Cardiac fibroblast (primary cell): ENCODE measurements around the gene ISG20.

Experiments
- DNase-seq, 2 donors: peaks; one replicate each; pipeline versions ENCODE4 v3.0.0 to v3.0.0-alpha.2; 2010; ENCODE audit warnings: low read depth in 2 of 2
- H3K4me3 ChIP-seq, 2 donors: replicated peaks in 1 of 2; 1 replicate in 1 of 2; 2 replicates in 1 of 2; pipeline ENCODE4 v1.5.1; 2011; ENCODE audit warnings: low read depth in 2 of 2, low read length in 2 of 2, mild to moderate bottlenecking in 2 of 2, moderate library complexity in 1 of 2
- TF ChIP-seq, protein P1 (sequence below): IDR thresholded peaks from one replicate; pipeline ENCODE4 v1.5.1; 2011; ENCODE audit warnings: low read depth, mild to moderate bottlenecking, low read length, inconsistent platforms

ISG20 gene

DNA sequence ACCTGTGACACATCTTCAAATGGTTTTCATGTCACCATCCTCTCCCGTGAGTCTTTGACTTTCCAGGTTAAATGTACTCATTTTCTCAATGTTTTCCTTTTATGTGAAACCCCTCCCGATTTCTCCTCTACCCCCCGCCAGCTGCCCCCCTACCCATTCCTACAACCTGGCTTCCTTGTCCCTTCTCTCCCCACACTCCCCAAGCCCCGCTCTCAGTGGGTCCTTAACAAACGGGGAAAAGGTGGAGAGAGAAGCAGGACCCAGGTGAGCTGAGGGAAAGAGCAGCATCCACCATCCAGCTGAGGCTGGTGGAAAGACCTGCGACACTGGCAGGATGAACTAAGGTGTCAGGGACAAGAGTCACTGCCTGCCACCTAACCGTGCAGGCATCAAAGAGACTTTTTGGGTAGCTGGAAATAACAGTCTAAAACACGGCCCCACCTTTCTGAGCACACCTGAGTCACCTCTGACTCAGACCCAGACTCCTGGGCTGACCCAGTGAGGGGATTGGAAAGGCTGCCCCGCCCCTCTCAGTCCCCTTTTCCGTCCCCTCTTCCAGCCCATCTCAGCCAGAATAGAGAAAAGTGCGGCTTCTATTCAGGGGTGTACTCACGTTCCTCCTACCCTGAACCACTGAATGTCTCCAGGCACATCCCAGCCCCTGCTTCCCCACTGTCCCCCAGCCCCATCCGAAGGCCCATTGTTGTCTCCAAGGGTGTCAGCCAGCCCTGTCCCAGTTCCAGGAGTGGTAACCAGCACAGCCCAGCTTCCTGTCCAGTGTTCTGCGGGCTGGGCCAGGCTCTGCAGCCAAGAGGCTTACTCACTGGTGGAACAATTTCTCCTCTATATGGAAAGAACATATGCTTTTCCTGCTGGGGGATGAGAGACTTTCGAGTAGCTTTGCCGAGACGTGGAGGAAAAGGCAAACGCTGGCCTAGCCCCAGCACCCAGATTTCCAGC is 20.4 kb downstream of the ISG20 start:
- no peak overlapping the region for H3K4me3 ChIP-seq
- TF ChIP-seq, protein P1, sequence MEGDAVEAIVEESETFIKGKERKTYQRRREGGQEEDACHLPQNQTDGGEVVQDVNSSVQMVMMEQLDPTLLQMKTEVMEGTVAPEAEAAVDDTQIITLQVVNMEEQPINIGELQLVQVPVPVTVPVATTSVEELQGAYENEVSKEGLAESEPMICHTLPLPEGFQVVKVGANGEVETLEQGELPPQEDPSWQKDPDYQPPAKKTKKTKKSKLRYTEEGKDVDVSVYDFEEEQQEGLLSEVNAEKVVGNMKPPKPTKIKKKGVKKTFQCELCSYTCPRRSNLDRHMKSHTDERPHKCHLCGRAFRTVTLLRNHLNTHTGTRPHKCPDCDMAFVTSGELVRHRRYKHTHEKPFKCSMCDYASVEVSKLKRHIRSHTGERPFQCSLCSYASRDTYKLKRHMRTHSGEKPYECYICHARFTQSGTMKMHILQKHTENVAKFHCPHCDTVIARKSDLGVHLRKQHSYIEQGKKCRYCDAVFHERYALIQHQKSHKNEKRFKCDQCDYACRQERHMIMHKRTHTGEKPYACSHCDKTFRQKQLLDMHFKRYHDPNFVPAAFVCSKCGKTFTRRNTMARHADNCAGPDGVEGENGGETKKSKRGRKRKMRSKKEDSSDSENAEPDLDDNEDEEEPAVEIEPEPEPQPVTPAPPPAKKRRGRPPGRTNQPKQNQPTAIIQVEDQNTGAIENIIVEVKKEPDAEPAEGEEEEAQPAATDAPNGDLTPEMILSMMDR = no peak
- DNase-seq = peak; percentile 75 to 78

DNA sequence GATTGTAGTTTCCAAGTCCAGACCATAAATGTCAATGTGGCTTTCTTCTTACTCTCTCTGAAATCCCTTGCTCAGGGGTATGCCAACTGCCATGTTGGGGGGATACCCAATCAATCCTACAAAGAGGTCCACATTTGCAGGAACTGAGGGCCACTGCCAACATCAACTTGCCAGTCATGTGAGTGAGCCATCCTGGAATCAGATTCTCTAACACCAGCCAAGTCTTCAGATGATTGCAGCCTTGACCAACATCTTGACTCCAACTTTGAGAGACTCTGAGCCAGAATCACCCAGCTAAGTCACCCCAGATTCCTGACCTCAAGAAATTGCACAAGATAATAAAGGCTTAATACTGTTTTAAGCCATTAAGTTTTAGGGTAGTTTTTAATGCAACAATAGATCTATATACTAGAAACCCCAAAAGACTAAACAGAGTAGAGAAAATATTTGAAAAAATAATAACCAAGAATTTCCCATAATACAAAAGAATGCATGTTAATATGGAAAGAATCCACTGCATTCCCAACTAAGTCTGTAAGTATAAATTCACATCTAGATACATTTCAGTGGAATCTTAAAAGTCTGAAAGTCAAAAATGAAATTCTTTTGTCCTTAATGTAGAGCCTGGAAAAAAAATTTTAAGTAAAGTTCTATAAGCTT is 22.4 kb downstream of the ISG20 start:
- peak in 1 of 2 donors; percentile 45 for DNase-seq
- TF ChIP-seq, protein P1 = no peak
- H3K4me3 ChIP-seq = no peak overlapping the region

DNA sequence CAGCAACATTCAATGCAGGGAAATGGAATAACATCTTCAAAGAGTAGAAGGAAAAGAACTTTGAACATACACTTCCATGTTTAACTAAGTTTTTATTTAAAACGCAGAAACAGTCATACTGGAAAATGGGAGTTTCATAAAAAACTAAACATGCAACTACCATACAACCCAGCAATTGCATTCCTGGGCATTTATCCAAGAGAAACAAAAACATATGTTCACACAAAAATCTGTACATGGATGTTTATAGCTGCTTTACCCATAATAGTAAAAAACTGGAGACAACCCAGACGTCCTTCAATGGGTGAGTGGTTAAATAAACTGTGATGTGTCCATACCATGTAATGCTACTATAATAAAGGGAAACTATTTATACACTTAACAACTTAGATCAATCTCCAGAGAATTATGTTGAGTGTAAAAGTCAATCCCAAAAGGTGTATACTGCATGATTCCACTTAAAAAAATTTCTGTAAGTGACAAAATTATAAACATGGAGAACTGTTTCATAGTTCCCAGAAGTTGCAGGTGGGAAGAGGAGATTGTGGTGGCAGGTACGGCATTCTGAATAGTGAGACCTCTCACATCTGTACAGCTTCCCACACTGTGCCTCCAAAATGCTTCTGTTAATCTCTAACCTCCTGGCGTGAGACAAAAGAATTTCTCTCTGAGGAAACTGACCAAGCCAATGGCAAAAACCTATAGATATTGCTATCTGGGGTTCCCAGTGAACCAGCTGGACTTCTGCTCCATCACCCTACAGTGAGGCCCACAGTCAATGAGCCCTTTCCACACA is 23.1 kb downstream of the ISG20 start:
- TF ChIP-seq, protein P1 = no peak
- DNase-seq = peak in 1 of 2 donors; percentile 56

DNA sequence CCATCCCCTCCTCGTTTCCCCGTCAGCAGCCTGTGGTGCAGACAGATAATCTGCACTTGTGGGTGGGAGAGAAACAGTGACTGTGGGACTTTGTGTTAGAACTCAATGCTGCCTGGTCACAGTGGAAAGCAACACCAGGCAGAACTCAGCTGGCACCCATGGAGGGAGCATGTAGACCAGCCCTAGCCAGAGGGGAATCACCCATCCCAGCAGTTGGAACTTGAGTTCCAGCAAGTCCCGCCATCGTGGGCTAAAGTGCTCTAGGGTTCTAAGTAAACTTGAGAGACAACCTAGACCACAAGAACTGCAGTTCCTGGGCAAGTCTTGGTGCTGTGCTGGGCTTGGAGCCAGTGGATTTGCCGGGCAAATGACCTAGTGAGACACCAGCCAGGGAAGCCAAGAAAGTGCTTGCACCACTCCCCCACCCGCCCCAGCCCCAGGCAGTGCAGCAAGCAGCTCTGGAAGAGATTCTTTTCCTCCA is 24.4 kb downstream of the ISG20 start:
- peak in 1 of 2 donors; percentile 42 for DNase-seq
- H3K4me3 ChIP-seq = no peak overlapping the region
- TF ChIP-seq, protein P1 = no peak

More for the DNA sequence above, 23.1 kb downstream of the ISG20 start:
- H3K4me3 ChIP-seq = no peak overlapping the region

DNA sequence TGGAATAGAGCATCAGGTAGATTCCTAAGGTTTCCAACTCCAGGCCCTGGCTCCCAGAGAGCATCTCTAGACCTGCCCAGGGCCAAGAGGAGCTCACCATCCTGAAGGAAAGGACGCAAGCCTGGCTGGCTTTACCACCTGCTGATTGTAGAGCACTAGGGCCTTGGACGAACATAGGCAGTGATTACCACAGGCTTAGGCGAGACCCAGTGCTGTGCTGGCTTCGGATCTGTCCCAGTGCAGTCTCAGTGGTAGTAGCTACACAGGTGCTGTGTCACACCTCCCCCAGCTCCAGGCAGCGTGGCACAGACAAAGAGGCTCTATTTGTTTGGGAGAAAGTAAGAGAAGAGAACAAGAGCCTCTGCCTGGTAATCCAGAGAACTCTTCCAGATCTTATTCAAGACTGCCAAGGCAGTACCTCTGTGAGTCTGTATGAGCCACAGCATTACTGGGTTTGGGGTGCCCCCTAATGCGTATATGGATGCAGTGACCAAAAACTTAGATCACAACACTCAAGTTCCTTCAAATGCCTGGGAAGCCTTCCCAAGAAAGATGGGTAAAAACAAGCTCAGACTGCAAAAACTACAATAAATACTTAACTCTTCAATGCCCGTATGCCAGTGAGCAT is 25.4 kb downstream of the ISG20 start:
- DNase-seq = peak; percentile 25 to 45
- no peak overlapping the region for H3K4me3 ChIP-seq
- TF ChIP-seq, protein P1 = no peak

DNA sequence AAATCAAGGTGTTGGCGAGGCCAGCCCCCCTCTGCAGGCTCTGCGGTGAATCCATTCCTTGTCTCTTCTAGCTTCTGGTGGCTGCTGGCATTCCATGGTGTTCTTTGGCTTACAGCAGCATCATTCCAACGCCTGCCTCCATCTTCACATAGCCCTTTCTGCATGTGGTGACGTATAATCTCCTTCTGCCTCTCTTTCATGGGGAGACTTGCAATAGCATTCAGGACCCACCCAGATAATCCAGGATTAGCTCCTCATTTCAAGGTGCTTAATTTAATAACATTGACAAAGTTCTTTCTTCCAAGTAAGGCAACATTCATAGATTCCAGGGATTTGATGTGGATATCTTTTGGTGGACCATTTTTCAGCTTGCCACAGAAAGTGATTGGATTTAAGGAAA is 35.8 kb downstream of the ISG20 start:
- H3K4me3 ChIP-seq = no peak overlapping the region
- TF ChIP-seq, protein P1 = no peak
- no peak for DNase-seq
